OCI-LY3 (cell line): ENCODE measurements around the gene WNT9A.

ENCODE experiments used
- H2AFZ ChIP-seq: fragments of 200-600, 300-600 bp; shearing (Covaris generic); 2 replicates; pipeline ENCODE4 v1.6.0; 2014; ENCODE audit warnings: antibody characterized with exemption, low read depth, low read length
- H3K27ac ChIP-seq: fragments of 200-600, 300-600 bp; sonication (generic); 2 replicates; pipeline ENCODE4 v1.5.1; 2014; ENCODE audit warnings: mild to moderate bottlenecking, low read length, moderate library complexity, mixed read lengths
- H3K27me3 ChIP-seq: fragments of 200-600, 300-600 bp; sonication (generic); 2 replicates; pipeline ENCODE4 v1.6.1; 2014; ENCODE audit warnings: low read depth, low read length, mixed read lengths
- H3K36me3 ChIP-seq: fragments of 200-600, 300-600 bp; sonication (generic); replicated peaks from 2 replicates; pipeline ENCODE3; 2014; ENCODE audit warnings: low read depth, low read length, mixed read lengths
- H3K4me1 ChIP-seq: fragments of 300-600, 200-600 bp; sonication (generic); 2 replicates; pipeline ENCODE4 v1.6.1; 2014; ENCODE audit warnings: low read length, mixed read lengths
- H3K4me2 ChIP-seq: fragments of 200-600, 300-600 bp; sonication (generic); 2 replicates; pipeline ENCODE4 v1.6.1; 2014; ENCODE audit warnings: low read length, mixed read lengths
- H3K4me3 ChIP-seq: fragments of 300-600, 200-600 bp; sonication (generic); 2 replicates; pipeline ENCODE4 v1.5.1; 2014; ENCODE audit warnings: antibody characterized with exemption, mild to moderate bottlenecking, low read length, moderate library complexity
- H3K79me2 ChIP-seq: fragments of 300-600, 200-600 bp; shearing (Covaris generic); 2 replicates; pipeline ENCODE4 v1.6.1; 2014; ENCODE audit warnings: mild to moderate bottlenecking, low read length, mixed read lengths
- H3K9ac ChIP-seq: fragments of 300-600, 200-600 bp; shearing (Covaris generic); 2 replicates; pipeline ENCODE4 v1.6.0; 2014; ENCODE audit warnings: mild to moderate bottlenecking, low read length, moderate library complexity
- H3K9me3 ChIP-seq: fragments of 200-600, 300-600 bp; shearing (Covaris generic); 2 replicates; pipeline ENCODE4 v1.6.1; 2014; ENCODE audit warnings: low read length, mixed read lengths; ENCODE audit not compliant: insufficient read depth
- H4K20me1 ChIP-seq: fragments of 200-600, 300-600 bp; sonication (generic); 2 replicates; pipeline ENCODE4 v1.6.1; 2016; ENCODE audit warnings: low read length, mixed read lengths; ENCODE audit not compliant: insufficient read depth
- EZH2phosphoT487 ChIP-seq: fragments of 200-600 bp; shearing (Covaris generic); IDR thresholded peaks from 2 replicates; pipeline ENCODE4 v1.6.1; 2018; ENCODE audit warnings: antibody characterized with exemption, mixed run types, low read depth
- TF ChIP-seq, protein P1 (sequence below): fragments of 200-600, 300-600 bp; sonication (generic); IDR thresholded peaks from 2 replicates; pipeline ENCODE4 v1.5.1; 2014; ENCODE audit warnings: antibody characterized with exemption, low read length, low read depth

The WNT9A gene

DNA sequence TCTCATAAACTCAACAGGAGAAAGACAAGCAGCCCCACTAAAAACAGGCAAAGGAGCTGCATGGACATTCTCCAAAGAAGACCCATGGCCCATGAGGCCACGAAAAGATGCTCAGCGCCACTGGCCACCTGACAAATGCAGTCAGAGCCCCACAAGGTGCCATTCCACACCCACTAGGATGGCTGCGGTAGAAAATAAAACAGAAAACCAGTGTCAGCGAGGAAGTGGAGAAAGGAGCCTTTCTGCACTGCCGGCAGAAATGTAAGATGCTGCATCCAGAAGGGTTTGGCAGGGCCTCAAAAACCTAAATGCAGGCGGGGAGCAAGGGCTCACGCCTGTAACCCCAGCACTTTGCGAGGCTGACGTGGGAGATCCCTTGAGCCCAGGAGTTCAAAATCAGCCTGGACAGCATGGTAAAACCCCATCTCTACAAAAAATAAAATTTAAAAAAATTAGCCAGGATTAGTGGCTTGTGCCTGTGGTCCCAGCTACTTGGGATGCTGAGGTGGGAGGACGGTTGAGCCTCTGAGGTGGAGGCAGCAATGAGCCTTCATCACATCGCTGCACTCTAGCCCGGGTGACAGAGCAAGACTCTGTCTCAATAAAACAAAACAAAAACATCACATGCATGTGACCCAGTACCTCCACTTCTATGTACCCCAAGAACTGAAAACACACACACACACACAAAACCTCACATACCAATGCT lies 4.2 kb downstream of the WNT9A start:
- no peak overlapping the region for H3K9ac ChIP-seq
- no peaks in the 10 kb centered on the region for H3K27me3 ChIP-seq
- no peak overlapping the region for H3K4me3 ChIP-seq
- no peak overlapping the region for H2AFZ ChIP-seq
- TF ChIP-seq, protein P1, sequence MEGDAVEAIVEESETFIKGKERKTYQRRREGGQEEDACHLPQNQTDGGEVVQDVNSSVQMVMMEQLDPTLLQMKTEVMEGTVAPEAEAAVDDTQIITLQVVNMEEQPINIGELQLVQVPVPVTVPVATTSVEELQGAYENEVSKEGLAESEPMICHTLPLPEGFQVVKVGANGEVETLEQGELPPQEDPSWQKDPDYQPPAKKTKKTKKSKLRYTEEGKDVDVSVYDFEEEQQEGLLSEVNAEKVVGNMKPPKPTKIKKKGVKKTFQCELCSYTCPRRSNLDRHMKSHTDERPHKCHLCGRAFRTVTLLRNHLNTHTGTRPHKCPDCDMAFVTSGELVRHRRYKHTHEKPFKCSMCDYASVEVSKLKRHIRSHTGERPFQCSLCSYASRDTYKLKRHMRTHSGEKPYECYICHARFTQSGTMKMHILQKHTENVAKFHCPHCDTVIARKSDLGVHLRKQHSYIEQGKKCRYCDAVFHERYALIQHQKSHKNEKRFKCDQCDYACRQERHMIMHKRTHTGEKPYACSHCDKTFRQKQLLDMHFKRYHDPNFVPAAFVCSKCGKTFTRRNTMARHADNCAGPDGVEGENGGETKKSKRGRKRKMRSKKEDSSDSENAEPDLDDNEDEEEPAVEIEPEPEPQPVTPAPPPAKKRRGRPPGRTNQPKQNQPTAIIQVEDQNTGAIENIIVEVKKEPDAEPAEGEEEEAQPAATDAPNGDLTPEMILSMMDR = no peak
- TF ChIP-seq EZH2phosphoT487 = no peak
- H3K4me1 ChIP-seq = no peaks in the 10 kb centered on the region
- H4K20me1 ChIP-seq = no peaks in the 10 kb centered on the region
- no peaks in the 10 kb centered on the region for H3K36me3 ChIP-seq
- no peak overlapping the region for H3K4me2 ChIP-seq
- no peak overlapping the region for H3K27ac ChIP-seq
- H3K9me3 ChIP-seq = no peaks in the 10 kb centered on the region
- no peaks in the 10 kb centered on the region for H3K79me2 ChIP-seq

DNA sequence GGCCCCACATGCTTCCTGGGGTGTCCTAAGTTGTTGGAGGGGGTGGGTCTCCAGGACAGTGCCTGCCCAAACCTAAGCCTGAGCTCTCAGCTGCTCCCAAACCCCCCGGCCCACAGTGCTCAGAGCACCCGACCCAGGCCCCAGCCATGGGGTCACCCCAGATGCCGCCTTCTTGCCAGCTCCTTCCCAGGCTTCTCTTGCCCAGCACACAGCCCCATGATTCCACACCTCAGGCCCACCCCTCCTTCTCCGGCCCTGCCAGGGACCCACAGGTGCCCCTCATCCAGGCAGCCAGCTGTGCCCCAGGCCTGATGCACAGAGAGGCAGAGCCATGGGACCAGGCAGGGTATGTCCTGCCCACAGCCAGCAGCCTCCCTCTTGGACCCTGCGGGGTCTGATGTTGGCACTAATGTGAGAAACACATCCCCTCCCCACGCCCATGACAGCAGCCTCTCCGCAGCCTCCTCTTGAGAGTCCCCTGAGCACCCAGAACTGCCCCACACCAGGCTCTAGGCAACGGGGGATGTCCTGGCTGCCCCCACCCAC lies 4.9 kb downstream of the WNT9A start:
- no peak overlapping the region for H3K27ac ChIP-seq
- TF ChIP-seq, protein P1 = no peak
- TF ChIP-seq EZH2phosphoT487 = no peak

DNA sequence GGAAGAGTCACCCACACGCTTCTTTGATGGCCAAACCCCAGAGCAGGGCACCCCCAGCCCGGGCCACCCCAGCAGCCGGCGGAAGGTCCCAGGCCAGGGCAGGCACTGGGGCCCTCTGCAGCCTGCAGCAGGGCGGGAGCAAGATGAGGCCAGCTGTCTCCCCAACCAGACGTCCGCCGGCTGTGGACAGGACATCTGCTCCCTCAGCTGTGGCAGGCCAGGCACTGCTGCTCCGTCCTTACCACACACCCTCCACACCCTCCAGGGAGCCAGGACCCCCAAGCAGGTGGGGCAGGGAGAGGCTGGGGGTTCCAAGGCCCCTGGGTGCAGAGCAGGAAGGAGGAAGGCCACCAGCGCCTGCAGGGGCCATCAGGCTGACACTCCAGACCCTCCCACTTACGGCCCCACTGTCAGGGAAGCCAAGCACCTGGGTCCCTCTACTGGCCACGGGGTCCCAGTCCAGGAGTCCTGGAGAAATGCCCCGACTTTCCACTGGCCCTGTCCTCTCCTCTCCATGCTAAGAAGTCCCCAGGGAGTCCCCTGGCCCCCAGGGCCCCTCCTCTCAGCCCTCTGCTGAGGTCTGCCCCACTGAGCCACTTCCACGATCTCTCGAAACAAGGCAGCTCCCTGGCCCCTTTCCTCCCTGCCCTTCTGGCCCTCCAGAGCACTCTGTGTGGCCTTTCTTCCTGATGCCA lies 5.6 kb downstream of the WNT9A start:
- no peaks in the 10 kb centered on the region for H3K79me2 ChIP-seq
- no peak for TF ChIP-seq EZH2phosphoT487
- TF ChIP-seq, protein P1 = peak; percentile 20; the same call in 1 of the 2 replicates
- no peaks in the 10 kb centered on the region for H3K36me3 ChIP-seq
- no peaks in the 10 kb centered on the region for H3K4me1 ChIP-seq
- no peak overlapping the region for H2AFZ ChIP-seq
- no peak overlapping the region for H3K27ac ChIP-seq
- no peak overlapping the region for H3K4me3 ChIP-seq
- H3K4me2 ChIP-seq = no peak overlapping the region
- H3K9ac ChIP-seq = no peak overlapping the region
- no peaks in the 10 kb centered on the region for H4K20me1 ChIP-seq
- H3K9me3 ChIP-seq = no peaks in the 10 kb centered on the region
- H3K27me3 ChIP-seq = no peaks in the 10 kb centered on the region

More for the DNA sequence above, 4.9 kb downstream of the WNT9A start:
- Histone ChIP-seq H3K36me3 (no peaks in the 10 kb centered on the region), H3K4me3 (no peak overlapping the region), H3K79me2 (no peaks in the 10 kb centered on the region), H3K27me3 (no peaks in the 10 kb centered on the region), H3K4me1 (no peaks in the 10 kb centered on the region), H3K9me3 (no peaks in the 10 kb centered on the region), H3K9ac (no peak overlapping the region), H2AFZ (no peak overlapping the region), H4K20me1 (no peaks in the 10 kb centered on the region), H3K4me2 (no peak overlapping the region)

DNA sequence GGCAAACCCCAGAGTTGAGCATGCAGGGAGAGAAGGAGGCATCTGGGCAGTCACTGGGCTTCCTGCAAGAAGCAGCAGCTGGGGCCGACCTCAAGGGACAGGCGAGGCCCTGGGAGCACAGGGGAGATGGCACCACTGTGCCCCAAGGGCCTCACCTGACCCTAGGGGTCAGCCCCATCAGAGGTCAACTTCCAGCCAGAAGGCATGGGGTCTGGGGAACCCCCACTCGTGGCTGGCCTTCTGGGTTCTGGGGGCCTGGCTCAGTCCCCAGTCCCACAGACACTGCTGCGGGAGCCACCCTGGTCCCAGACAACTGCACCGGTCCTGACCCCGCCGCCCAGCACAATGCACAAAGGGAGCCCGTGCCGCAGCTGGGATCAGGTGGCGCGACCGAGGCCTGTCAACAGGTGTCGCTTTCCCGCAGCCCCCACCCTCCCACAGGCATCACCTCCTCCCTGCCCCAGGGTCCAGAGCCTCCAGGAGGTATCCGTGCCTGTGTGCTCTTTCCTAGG lies 6.2 kb downstream of the WNT9A start:
- TF ChIP-seq, protein P1 = no peak
- TF ChIP-seq EZH2phosphoT487 = no peak
- no peaks in the 10 kb centered on the region for H3K79me2 ChIP-seq
- H3K4me3 ChIP-seq = no peak overlapping the region
- H3K9me3 ChIP-seq = no peaks in the 10 kb centered on the region
- no peak overlapping the region for H2AFZ ChIP-seq
- no peak overlapping the region for H3K27ac ChIP-seq
- H3K4me2 ChIP-seq = no peak overlapping the region
- no peak overlapping the region for H3K9ac ChIP-seq
- H3K36me3 ChIP-seq = no peaks in the 10 kb centered on the region
- no peaks in the 10 kb centered on the region for H4K20me1 ChIP-seq
- no peaks in the 10 kb centered on the region for H3K27me3 ChIP-seq
- no peaks in the 10 kb centered on the region for H3K4me1 ChIP-seq
